GM19455 (cell line): ENCODE data around the gene FES.
"Not testable (repeated sequence)": the region's sequence is repeated elsewhere in the genome, so short reads cannot be mapped to it uniquely, and the experiment has no call there.

Experiments used
- ATAC-seq: cut with Tn5 transposase; IDR thresholded peaks from one replicate; pipeline ENCODE4 v1.9.1; 2021; ENCODE audit not compliant: unreplicated experiment

Gene FES

GRCh38 chr15:90907838-90908507 is 23.7 kb downstream of the FES start:
- no peak for ATAC-seq

GRCh38 chr15:90909449-90909848 is 25.1 kb downstream of the FES start:
- not testable (repeated sequence) for ATAC-seq

- ATAC-seq, result no peak
Observed at GRCh38 chr15:90909976-90910375, 25.7 kb downstream of the FES start.

- ATAC-seq, result no peak
Observed at GRCh38 chr15:90910441-90911301, 26.4 kb downstream of the FES start.

GRCh38 chr15:90911302-90911623 is 27.0 kb downstream of the FES start:
- no peak for ATAC-seq

GRCh38 chr15:90911906-90912769 is 27.8 kb downstream of the FES start:
- no peak for ATAC-seq

GRCh38 chr15:90912770-90913075 is 28.4 kb downstream of the FES start:
- no peak for ATAC-seq

- ATAC-seq, result no peak
Observed at GRCh38 chr15:90913398-90913944, 29.2 kb downstream of the FES start.

GRCh38 chr15:90914305-90915080 is 30.2 kb downstream of the FES start:
- no peak for ATAC-seq

- no peak for ATAC-seq
Observed at GRCh38 chr15:90915216-90915807, 31.0 kb downstream of the FES start.

GRCh38 chr15:90915808-90916440 is 31.6 kb downstream of the FES start:
- no peak for ATAC-seq

GRCh38 chr15:90916461-90916860 is 32.2 kb downstream of the FES start:
- no peak for ATAC-seq

GRCh38 chr15:90917569-90917968 is 33.3 kb downstream of the FES start:
- ATAC-seq, result no peak

GRCh38 chr15:90918034-90918788 is 33.9 kb downstream of the FES start:
- ATAC-seq, result no peak

GRCh38 chr15:90918835-90919234 is 34.5 kb downstream of the FES start:
- no peak for ATAC-seq

GRCh38 chr15:90921887-90922286 is 37.6 kb downstream of the FES start:
- ATAC-seq, result no peak

- ATAC-seq, result peak; percentile 61
Observed at GRCh38 chr15:90922712-90923322, 38.5 kb downstream of the FES start.

- ATAC-seq, result peak; percentile 75
Observed at GRCh38 chr15:90924375-90924774, 40.1 kb downstream of the FES start.

GRCh38 chr15:90926766-90927165 is 42.5 kb downstream of the FES start:
- ATAC-seq, result not testable (repeated sequence)
